HG03103 (cell line): ENCODE results near the gene ENO2.
A peak's percentile ranks its signal among the peaks of the same experiment; 100 is the strongest.

Source experiments
- ATAC-seq: cut with Tn5 transposase; IDR thresholded peaks from one replicate; pipeline ENCODE4 v1.9.1; 2021; ENCODE audit warnings: low read depth; ENCODE audit not compliant: unreplicated experiment

Gene ENO2

DNA sequence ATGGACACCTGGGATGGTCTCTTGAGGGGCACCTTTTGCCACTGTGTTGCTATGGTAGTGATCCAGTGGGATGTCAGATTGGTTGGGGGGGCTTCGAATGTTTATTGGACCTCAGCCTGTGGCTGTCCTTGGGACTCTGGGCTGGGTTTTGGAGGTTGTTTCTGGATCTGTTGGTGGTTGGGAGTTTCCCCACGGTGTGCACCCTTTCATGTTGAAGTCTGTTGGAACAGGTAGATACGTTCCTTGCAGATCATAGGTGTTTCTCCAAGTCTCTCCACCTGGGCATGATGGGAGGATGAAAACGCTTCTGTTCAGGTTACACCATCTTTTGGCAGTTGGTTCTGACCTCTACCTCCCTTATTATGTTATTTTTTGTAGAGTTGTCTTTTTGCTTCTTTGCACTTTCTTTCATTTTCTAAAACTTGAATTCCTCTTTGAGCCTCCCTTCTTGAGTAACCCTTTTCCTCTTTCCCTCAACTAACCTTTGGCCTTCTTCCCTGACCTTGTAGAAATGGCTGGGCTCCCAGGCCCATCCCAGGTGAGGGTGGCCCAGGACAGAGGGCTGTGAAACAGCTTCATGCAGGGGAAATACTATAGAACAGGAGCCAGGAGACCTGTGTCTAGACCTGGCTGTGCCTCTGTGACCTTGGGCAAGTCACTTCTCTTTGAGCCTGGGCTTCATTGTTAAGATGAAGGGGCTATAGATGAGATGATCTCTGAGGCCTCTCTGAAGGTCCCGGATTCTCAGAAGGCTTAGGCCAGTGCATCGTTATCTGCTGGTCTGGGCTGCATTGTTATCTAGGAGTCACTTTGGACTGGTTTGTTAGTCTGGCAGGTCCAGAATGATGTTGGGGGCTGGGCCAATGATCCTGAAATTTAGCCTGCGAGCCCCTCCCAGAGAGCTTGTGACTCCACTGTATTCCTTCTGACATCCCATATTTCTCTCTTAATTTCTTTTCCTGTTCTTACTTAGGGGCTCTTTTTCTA, 15.4 kb downstream of the ENO2 start:
- ATAC-seq: no peak

GRCh38 chr12:6932766-6933165, 18.4 kb downstream of the ENO2 start:
- no peak for ATAC-seq

DNA sequence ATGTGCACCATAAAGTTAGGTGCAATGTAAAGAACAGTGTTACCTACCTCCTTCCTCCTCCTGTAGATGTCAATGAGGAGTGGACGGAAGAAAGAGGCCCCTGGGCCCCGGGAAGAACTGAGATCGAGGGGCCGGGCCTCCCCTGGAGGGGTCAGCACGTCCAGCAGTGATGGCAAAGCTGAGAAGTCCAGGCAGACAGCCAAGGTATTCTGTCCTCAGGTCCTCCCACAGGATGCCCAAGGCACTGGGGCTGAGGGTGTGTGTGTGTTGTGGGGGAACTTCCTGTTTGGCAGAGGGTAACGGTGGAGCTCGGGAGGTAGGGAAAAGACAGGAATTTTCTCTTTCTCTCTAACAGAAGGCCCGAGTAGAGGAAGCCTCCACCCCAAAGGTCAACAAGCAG, 19.7 kb downstream of the ENO2 start:
- ATAC-seq: no peak

- ATAC-seq: no peak
These were observed 21.2 kb downstream of the ENO2 start for GRCh38 chr12:6935371-6936193.

DNA sequence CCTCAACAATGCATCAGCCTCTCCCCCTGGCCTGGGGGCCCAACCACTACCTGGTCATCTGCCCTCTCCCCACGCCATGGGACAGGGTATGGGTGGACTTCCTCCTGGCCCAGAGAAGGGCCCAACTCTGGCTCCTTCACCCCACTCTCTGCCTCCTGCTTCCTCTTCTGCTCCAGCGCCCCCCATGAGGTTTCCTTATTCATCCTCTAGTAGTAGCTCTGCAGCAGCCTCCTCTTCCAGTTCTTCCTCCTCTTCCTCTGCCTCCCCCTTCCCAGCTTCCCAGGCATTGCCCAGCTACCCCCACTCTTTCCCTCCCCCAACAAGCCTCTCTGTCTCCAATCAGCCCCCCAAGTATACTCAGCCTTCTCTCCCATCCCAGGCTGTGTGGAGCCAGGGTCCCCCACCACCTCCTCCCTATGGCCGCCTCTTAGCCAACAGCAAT, 21.8 kb downstream of the ENO2 start:
- no peak for ATAC-seq

DNA sequence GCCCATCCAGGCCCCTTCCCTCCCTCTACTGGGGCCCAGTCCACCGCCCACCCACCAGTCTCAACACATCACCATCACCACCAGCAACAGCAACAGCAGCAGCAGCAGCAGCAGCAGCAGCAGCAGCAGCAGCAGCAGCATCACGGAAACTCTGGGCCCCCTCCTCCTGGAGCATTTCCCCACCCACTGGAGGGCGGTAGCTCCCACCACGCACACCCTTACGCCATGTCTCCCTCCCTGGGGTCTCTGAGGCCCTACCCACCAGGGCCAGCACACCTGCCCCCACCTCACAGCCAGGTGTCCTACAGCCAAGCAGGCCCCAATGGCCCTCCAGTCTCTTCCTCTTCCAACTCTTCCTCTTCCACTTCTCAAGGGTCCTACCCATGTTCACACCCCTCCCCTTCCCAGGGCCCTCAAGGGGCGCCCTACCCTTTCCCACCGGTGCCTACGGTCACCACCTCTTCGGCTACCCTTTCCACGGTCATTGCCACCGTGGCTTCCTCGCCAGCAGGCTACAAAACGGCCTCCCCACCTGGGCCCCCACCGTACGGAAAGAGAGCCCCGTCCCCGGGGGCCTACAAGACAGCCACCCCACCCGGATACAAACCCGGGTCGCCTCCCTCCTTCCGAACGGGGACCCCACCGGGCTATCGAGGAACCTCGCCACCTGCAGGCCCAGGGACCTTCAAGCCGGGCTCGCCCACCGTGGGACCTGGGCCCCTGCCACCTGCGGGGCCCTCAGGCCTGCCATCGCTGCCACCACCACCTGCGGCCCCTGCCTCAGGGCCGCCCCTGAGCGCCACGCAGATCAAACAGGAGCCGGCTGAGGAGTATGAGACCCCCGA, 22.5 kb downstream of the ENO2 start:
- ATAC-seq: no peak

DNA sequence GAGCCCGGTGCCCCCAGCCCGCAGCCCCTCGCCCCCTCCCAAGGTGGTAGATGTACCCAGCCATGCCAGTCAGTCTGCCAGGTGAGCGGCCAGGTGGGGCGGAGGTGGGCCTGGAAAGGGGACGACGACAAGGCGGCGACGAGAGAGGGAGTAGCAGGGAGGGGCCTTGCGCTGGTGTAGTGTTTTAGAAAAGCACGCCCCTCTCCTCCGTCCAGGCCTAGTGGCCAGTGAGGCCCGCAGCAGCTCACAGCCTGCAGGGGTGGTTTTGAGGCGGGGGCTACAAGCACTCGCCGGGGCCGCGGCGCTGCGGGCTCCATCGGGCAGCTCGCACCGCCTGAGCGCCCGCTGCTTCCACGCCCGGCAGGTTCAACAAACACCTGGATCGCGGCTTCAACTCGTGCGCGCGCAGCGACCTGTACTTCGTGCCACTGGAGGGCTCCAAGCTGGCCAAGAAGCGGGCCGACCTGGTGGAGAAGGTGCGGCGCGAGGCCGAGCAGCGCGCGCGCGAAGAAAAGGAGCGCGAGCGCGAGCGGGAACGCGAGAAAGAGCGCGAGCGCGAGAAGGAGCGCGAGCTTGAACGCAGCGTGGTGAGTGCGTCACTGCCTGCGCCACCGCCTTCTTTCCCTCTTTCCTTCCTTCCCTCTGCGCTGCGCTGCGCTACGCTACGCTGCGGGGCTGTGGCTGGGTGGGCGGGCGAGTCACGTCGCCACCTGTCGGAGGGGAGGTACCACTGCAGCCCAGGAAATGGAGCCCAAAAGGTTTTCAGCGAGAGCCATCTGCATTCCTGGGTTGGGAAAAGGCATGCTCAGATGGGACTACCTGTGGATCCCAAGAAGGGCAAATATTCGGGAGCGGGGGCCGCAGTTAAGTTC, 23.3 kb downstream of the ENO2 start:
- ATAC-seq: peak; percentile 85

DNA sequence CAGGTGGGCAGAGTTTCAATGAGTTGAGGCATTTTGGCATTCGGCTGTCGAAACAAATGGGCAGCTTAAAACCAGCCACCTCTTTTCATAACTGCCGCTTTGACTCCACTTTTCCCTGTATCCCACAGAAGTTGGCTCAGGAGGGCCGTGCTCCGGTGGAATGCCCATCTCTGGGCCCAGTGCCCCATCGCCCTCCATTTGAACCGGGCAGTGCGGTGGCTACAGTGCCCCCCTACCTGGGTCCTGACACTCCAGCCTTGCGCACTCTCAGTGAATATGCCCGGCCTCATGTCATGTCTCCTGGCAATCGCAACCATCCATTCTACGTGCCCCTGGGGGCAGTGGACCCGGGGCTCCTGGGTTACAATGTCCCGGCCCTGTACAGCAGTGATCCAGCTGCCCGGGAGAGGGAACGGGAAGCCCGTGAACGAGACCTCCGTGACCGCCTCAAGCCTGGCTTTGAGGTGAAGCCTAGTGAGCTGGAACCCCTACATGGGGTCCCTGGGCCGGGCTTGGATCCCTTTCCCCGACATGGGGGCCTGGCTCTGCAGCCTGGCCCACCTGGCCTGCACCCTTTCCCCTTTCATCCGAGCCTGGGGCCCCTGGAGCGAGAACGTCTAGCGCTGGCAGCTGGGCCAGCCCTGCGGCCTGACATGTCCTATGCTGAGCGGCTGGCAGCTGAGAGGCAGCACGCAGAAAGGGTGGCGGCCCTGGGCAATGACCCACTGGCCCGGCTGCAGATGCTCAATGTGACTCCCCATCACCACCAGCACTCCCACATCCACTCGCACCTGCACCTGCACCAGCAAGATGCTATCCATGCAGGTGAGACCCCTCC, 24.2 kb downstream of the ENO2 start:
- ATAC-seq: no peak

DNA sequence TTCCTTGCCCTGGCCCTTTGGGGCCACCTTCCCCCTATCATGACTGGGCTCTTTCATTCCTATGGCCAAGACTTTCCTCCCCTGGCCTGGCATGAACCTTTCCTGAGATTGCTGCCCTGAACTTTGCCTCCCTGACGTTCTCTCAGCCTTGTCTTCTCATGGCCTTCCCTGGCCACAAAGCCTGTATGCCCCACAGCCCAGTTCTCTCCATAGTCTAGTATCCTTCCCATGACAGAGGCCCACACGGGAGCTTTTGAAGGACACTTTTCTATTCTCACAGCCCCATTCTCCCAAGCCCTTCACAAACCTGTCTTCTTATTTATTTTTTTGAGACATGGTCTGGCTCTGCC, 24.8 kb downstream of the ENO2 start:
- no peak for ATAC-seq

- no peak for ATAC-seq
These were observed 26.9 kb downstream of the ENO2 start for GRCh38 chr12:6941267-6941666.

GRCh38 chr12:6941782-6942181, 27.4 kb downstream of the ENO2 start:
- no peak for ATAC-seq

- ATAC-seq: no peak
These were observed 27.9 kb downstream of the ENO2 start for GRCh38 chr12:6942331-6942665.

DNA sequence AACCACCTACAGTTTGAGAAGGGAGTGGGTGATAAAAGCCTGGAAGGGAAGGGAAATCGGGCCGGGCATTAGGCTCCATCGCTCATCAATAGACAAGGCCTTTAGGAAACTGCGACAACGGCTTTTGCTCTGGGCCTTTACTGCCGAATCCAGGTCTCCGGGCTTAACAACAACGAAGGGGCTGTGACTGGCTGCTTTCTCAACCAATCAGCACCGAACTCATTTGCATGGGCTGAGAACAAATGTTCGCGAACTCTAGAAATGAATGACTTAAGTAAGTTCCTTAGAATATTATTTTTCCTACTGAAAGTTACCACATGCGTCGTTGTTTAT, 29.0 kb downstream of the ENO2 start:
- ATAC-seq: no peak

DNA sequence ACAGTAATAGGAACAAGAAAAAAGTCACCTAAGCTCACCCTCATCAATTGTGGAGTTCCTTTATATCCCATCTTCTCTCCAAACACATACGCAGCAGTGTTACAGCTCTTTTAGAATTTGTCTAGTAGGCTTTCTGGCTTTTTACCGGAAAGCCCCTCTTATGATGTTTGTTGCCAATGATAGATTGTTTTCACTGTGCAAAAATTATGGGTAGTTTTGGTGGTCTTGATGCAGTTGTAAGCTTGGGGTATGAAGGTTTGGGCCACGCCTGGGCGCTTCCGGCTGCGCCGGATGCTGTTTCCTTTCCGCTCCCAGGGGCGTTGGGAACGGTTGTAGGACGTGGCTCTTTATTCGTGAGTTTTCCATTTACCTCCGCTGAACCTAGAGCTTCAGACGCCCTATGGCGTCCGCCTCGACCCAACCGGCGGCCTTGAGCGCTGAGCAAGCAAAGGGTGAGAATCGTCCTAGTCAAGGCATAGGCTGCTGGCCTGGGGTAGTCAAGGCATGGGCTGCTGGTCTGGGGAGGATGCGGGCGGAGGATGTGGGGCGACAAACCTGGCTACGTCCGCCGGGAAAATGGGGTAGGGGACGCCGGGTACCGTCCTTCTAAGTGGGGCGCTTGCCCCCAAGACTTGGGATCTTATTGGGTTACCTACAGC, 29.5 kb downstream of the ENO2 start, which contains the start of the genes C12orf57 and RNU7-1:
TSS of gene C12orf57 (plus strand) at position 301 of the 659 bp plus-strand sequence. CDS start at position 401, 100 bp downstream.
TSS of gene RNU7-1 (plus strand) at position 95 of the 659 bp plus-strand sequence.
- ATAC-seq: no peak

- ATAC-seq: peak; percentile 43
These were observed 30.2 kb downstream of the ENO2 start for GRCh38 chr12:6944381-6945186.

- no peak for ATAC-seq
These were observed 31.2 kb downstream of the ENO2 start for GRCh38 chr12:6945613-6946012.
